HG03354 (cell line): ENCODE results near the gene PRKCE.

Source experiments
- ATAC-seq: cut with Tn5 transposase; IDR thresholded peaks from one replicate; pipeline ENCODE4 v1.9.1; 2021; ENCODE audit warnings: mild to moderate bottlenecking; ENCODE audit not compliant: unreplicated experiment, poor library complexity, severe bottlenecking

PRKCE gene

GRCh38 chr2:45768208-45768607, 116.7 kb downstream of the PRKCE start:
- ATAC-seq = no peak

GRCh38 chr2:45769056-45769455, 117.6 kb downstream of the PRKCE start:
- no peak for ATAC-seq

GRCh38 chr2:45769854-45770576, 118.5 kb downstream of the PRKCE start:
- ATAC-seq = no peak

- ATAC-seq = no peak
Observed at GRCh38 chr2:45770811-45771210, 119.3 kb downstream of the PRKCE start.

GRCh38 chr2:45771261-45771660, 119.8 kb downstream of the PRKCE start:
- no peak for ATAC-seq

- no peak for ATAC-seq
Observed at GRCh38 chr2:45772038-45772437, 120.6 kb downstream of the PRKCE start.

GRCh38 chr2:45773909-45774308, 122.4 kb downstream of the PRKCE start:
- no peak for ATAC-seq

- no peak for ATAC-seq
Observed at GRCh38 chr2:45774688-45775244, 123.3 kb downstream of the PRKCE start.

GRCh38 chr2:45776160-45776955, 124.9 kb downstream of the PRKCE start:
- no peak for ATAC-seq

GRCh38 chr2:45777996-45778719, 126.7 kb downstream of the PRKCE start:
- ATAC-seq = no peak

- peak; percentile 59 for ATAC-seq
Observed at GRCh38 chr2:45778720-45779171, 127.3 kb downstream of the PRKCE start.

GRCh38 chr2:45780541-45781463, 129.3 kb downstream of the PRKCE start:
- peak; percentile 48 for ATAC-seq

GRCh38 chr2:45781464-45781811, 130.0 kb downstream of the PRKCE start:
- ATAC-seq = peak; percentile 50

- ATAC-seq = no peak
Observed at GRCh38 chr2:45782436-45782835, 131.0 kb downstream of the PRKCE start.

- no peak for ATAC-seq
Observed at GRCh38 chr2:45782986-45783385, 131.5 kb downstream of the PRKCE start.

- no peak for ATAC-seq
Observed at GRCh38 chr2:45786030-45786835, 134.8 kb downstream of the PRKCE start.

GRCh38 chr2:45786836-45787357, 135.4 kb downstream of the PRKCE start:
- ATAC-seq = no peak

- no peak for ATAC-seq
Observed at GRCh38 chr2:45788401-45788800, 136.9 kb downstream of the PRKCE start.
